Eye (tissue), 1 donor: Measurements from ENCODE around the gene S1PR3.

ENCODE experiments used
- DNase-seq: peaks from one replicate; pipeline ENCODE4 v3.0.0-alpha.2; 2015

S1PR3 gene

DNA sequence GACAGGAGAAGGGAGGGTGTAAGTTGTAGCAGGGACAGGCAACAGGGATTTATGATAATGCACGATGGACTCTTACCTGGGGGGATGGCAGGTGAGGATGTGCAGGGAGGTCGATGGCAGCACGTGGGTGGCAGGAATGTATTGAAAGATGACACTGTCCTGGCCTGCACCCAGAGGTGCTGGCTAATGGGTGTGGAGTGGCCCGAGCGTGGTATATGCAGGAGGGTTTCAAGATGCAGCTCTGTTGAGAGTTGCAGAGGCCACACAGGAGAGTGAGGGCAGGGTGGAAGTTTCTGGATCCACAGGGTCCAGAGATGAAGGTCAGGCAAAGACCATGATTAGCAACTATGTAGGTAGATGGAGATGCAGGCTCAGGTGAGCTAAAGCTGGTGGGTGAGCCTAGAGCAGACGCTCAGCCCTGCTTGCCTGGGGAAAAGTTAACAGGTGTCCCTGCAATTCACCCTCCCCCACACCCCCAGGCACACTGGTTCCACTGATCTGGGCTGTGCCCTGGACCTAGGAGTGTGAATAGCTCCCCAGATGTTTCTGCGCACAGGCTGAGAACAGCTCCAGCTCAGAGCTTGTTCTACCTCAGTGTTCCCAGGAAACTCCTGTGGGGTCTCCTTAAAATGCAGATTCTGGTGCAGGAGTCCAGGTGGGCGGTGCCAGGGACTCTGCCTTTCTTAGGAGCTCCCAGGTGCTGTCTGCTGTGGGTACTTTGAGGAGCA, 21.5 kb upstream of the S1PR3 start:
- no peak for DNase-seq

DNA sequence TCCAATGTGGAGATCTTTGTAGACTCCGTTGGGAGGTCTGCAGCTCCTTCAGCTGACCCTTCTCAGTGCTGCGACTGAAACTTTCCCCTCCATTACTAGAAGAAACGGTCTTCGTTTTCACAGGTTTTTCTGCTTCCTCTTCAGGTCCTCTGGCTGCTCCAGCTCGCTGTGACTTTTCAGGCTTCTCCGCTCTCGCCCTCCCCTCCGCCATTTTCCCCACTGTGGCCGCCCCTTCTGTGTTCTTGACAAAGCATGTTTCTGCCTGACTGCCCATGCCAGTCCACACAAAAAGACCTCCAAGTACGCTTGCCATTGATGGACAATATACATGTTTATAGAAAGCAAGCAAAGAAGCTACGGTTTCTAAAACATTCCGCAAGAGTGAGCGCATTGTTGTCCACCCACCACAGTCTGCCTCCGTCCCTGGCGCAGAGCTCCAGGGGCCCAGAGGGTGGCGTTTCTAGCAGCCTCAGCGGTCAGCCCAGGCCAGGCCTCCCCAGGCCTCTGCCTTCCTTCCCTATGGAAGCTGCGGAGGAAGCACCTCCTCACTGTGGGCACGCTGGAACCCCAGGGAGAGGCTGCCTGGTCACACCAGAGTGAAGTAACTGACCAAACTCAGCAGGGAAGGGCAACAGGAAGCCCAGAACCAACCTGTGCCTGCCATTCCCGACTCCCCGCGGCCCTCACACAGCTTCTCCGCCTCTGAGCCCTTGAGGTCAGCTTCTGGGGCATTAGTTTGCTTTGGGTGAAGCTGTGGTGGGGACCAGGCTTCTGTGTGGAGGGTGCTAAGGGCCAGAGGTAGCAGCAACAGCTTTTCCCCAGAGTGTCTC, 19.9 kb upstream of the S1PR3 start:
- DNase-seq: peak; percentile 82

DNA sequence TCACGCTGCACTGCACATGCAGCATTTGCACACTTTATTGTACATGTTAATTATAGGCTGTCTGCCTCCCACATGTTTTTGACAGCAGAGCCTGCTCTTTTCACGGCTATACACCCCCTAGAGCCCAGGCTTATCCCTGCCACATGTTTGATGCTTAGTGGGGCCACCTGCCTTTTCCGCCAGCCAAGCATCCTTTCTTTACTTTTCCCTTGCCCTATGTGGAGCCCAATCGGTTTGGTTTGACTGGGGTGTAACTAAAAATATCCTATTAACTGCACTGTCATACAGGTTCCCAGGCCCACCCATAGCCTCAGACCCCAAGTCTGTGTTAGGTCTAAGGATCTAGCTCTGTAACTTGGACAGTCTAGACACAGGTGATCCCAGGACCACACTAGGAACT, 18.9 kb upstream of the S1PR3 start:
- DNase-seq: no peak

DNA sequence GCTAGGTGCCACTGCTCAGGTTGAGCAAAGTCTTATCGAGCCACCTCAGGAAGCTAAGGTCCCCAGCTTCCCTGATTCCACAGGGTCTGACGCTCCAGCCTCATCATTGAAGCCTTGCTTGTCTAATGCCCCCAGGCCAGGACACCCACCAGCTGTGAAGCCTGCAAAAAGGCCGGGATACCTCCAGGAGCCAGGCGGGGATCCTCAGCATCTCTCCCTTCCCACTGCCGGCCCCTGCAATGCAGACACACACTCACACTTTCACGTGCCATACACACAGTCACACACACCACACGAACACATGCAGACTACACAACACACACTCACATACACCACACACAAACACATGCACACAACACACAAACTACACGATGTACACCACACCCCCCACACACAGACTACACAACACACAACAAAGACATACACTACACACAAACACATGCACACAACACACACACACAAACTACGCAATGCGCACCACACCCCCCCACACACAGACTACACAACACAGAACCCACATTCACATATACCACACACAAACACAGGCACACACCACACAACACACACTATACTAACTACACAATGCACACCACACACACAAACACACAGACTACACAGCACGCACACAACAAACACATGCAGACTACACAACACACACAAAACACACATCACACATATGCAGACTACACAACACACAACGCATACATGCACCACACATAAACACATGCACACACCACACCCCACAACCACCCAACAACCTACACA, 17.8 kb upstream of the S1PR3 start:
- DNase-seq: peak; percentile 35

DNA sequence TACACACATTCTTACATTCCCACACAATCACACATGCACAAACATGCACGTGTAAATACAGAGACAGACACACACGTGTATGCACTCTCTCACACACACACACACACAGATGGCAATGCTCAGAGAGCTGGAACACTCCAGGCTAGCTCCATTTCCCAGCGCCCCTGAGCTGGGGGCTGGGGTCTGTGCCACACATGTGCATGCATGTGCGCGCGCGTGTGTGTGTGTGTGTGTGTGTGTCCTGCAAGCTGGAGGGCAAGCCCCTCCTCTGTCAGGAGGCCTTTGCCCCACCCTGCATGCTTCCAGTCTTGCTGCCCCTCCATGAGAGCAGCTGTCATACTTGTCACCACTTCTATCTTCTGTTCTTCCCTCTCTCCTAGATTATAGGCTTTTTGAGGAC, 16.6 kb upstream of the S1PR3 start:
- DNase-seq: peak; percentile 28

DNA sequence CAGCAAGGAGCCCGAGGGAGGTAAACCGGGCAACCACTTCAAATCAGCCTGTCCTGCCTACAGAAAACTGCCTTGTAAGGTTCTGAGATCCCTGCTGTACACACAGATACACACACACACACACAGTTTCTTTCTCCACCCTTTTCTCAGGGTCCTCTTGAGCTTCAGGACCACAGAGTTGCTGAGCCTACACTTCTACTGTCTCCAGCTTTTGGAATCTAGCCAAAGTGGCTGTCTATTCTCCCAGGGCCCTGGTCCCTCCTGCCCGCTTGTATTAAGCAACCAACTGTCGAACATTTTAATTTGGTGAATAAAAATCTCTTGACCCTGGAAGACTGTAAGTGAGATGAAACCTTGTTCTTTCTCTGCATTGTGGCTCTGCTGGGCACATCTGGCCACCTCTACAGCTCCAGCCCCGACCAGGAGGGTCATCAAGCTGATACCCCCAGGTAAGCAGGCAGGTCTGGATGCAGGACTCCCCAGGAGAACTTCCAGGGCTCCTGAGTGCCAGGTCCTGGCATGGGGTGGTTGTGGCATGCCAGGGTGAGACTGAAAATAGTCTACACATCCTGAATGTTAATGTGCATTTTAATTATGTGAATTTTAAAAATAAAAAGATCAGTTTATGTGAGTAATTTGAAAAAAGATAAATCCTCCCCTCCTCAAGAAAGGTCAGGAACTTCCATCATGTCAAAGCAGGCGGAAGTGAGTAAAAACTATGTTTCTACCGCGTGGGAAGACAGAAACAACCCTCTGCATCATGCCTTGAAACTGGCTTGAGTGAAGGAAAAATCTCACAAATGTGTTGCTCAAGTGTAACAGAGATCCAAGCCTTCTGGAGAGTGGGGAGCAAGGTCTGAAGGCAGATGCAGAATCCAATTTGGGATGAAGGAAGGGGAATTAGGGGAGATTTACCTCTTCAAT, 15.0 kb upstream of the S1PR3 start:
- peak; percentile 14 for DNase-seq

DNA sequence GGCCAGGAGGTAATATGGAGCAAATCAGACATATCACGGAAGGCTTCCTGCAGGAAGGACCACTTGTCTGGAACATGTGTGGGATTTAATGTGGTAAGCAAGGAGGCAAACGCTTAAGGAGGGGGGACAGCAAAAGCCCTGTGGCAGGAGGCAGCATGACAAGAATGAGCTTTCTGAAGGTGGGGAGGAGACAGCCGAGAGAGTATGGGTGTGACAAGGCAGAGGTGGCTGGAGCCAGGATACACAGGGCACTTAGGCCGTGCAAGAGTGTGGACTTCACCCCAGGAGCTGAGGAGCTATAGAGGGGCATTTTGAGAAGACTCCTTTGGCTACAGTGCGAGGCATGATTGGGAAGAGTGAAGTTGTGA, 14.4 kb upstream of the S1PR3 start:
- DNase-seq: no peak

DNA sequence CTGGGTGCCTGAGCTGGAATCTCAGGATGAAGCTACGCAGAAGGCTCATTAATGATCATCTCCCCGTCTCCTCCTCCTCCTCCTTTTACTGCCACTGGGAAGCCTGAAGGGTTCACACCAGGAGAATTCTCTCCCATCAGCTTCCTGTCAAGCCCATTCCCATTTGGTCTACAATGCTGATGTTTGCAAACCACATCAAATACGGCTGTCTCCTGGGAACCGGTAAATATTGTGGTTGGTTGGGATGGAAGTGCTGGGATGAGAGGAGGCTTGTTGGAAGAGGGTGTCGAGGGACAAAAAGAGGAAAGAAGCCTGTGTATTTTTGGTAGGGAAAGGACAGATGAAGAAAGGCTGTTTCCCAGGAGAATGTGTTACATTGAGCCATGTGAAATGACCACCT, 13.2 kb upstream of the S1PR3 start:
- DNase-seq: no peak

DNA sequence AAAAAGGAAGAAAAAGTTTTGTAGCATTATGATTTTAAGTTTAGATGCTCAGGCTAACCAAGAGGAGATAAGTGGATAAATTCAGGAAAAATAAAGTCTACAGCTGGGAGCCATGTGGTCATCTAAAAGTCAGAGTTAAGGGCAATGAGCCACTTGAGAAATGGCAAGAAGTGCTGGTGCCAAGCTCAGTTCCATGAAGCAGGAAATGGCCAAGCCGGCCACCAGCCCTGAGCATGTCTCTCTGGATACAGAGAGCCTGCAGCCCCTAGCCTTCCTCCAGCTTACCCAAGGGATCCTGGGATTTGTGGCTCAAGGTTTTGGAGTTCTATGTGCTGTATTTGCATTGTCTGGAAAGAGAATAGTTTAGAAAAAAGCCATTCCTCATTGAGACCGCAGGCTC, 12.2 kb upstream of the S1PR3 start:
- DNase-seq: no peak

DNA sequence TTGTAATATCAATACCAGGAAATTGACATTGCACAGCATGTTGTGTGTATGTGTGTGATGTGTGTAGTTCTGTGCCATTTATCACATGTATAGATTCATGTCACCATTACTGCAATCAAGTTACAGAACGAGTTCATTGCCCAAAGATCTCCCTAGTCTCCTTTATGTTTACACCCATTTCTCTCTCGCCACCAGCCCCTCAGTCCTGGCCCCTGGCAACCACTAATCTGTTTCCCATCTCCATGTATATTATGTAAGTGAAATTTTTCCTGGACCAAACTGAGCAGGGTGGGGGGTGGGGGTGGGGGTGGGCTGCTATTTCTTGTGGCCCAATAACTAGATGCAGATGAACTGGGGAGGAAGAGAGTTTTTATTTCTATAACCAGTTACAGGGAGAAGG, 11.5 kb upstream of the S1PR3 start:
- no peak for DNase-seq

DNA sequence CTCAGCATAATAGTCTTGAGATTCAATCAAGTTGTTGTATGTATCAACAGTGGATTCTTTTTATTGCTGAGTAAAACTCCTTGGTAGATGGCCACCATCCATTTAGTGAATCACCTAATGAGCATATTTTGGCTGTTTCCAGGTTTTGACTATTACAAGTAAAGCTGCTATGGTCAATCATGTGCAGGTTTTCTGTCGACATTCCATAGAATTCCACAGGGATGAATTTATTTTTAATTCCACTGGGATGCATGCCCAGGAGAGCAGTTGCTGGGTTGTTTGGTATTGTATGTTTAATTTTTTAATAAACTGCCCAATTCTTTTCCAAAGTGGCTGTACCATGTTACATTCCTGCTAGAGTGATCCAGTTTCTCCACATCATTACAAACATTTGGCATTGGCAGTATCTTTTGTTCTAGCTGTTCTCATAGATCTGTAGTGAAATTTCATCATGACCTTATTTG, 10.5 kb upstream of the S1PR3 start:
- DNase-seq: no peak

DNA sequence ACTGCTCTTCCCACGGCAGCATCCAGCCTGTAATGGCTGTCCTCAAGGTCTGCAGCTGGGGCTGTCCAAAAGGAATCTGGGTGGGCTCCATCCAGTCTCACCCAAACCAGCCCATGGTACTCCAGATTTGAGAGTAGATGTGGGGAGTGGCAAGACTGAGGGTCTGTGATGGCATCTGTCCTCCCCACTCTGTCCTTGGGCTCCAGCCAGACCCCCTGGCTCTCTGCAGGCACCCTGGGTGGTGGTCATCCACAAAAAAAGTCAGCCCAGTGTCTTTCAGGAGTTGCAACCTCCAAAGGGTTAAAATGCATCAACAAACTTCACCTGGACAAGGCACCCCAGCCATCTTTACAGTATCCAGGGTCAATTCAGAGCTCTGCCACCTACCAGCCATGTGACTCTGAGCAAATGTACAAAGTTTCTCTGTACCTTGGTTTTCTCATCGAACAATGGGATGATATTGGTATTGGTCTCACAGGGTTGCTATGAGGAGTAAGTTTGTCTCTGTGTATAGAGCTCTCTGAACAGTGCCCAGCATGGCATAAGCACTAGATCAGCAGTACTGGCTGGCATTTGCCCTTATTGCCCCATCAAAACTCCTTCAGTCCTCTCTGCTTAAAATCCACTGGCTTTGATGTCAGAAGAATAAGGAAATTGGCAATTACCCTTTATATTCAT, 7.3 kb upstream of the S1PR3 start:
- no peak for DNase-seq

DNA sequence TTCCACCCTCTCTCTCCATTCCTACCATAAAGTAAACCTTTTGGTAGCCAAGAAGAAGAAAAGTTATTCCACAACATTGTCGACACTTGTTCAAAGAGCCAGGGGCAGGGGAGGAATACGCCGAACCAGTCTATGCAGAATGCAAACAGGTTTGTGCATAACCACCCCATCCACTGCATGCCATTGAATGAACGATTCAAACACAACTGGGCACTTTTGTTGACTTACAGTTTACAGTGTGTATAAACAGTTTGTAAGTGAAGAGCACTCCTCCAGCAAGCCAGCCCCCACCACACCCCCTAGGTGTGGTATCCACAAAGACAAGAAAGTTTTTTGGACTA, 6.8 kb upstream of the S1PR3 start:
- no peak for DNase-seq

DNA sequence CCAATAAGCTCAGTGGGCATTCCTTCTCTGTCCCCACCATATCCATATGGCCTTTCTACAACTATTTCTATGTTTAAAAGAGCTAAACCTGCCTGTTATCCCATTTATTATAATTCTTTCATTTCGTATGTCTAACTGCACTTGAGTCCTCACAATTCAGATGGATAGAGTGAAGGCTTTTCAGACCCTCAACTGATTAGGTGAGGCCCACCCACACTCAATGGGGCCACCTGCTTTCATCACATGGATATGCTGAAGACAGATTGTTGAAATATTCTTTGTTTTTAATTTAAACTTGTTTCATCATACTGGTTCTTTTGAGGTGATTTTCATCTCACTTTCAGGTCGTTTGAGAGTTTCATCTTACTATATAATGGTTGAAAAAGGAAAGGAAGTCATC, 5.7 kb upstream of the S1PR3 start:
- no peak for DNase-seq

DNA sequence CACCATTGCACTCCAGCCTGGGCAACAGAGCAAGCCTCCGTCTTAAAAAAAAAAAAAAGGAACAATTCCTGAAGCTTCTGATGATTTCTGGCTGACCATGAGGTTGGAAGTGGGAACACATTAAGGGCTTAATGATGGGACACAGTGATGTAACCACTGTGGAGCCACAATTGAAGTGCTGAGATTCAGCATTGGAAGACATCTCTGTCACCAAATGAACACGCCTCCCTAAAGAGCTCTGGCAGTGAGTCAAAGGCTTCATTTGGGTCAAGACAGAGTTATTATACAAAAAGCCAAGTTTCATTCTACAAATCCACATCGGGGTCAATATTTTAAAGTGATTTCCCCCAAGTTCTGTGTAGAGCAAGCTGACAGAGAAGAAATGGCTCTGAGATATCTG, 4.5 kb upstream of the S1PR3 start:
- DNase-seq: no peak

DNA sequence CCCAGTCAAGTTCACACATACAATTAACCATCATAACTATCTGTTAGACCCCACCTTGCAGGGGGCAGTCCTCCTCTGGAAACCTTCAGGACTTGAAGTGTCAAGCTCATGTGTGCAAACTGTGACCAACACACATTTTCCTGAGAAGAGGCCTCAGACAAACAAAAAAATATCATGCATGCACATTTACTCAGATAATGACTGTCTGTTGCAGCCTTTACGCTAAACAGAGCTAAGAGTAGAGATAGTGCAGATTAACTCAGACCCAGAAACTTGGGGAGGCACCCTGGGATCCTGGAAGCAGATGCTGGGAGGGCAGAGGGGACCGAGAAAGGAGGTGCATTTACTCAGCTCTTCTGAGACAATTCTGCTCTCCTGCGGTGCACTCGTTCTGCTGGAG, 3.6 kb upstream of the S1PR3 start:
- DNase-seq: no peak

DNA sequence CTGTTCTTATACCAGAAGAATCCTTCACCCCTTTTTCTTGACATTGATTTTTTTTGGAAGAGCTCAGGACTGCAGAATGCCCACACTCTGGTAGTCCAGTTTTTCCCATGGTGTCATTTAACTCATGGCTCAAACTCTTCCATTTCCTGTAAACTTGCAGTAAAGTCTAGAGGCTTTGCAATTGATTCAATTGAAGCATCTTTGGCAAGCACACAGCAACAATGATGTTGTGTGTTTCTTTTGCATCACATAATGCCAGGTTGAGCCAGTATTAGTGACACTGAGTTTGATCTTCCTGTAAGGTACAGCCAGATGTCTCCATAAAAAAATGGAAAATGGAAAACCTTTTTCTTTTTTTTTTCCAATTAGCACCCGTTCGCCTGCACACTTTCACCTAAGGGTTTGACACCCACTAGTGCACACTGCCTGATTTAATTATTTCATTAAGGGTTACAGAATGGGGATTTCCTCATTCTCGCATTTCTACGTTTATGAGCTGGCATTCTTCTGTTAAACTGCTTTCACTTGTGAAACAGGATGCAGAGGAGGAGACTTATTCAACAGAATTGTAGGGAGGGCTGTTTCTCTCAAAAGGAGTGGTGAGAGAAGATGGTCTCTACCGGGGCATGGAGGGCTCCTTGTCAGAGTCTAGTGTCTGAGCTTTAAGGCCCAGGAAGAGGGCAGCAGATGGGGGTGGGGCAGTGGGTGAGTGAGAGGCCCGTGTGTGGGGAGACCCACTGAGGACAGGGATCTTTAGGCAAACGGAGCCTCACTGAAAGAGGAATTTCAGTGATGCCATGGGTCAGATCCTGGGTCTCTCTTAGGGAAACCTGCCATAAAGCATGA, 2.2 kb upstream of the S1PR3 start:
- no peak for DNase-seq

DNA sequence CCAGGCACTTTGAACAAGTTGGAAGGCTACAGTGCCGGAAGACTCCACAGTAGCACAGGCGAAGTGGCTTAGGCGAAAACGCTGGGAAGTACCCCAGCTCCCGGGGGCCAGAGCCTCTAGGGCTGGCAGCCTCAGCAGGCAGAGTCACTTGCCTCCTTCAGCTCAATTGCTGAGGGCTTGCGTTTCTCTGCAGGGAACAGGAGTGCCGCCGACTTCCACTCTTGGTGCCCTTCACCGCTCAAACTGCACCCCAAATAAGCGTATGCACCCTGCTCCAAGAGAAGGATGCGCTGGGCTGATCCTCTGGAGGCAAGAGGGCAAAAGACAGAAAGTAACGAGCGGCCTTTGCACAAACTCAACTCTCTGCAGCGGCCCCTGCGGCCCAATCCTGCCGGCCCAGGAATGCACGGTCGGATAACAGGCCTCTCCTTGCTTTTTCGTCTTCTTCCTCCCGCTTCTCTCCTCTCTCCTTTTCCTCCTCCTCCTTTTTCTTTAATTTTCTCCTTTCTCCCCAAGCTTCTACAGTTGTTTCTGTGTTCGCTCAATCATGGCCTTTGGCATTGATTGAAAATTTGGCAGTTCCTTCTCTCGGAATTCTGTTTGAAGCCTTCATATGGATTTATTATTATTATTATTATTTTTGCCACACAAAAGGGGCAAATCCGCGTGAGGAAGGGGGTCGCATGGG, 1.1 kb upstream of the S1PR3 start:
- DNase-seq: peak; percentile 69

DNA sequence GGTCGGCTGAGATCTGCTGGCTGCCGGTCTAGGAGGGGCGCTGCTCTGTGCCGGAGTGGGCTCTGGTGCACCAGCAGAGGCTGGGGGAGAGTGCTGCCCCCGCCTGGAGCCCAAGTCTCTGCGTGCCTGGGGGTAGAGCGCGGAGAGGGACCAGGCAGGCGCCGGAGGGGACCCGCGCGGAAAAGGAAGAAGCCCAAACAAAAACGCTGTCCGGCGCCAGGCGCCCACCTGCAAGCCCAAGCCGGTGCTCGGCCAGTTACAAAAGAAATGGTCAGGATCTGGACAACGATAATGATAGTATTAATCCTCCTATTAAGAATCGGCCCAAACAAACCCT, 571 bp upstream of the S1PR3 start:
- DNase-seq: no peak

DNA sequence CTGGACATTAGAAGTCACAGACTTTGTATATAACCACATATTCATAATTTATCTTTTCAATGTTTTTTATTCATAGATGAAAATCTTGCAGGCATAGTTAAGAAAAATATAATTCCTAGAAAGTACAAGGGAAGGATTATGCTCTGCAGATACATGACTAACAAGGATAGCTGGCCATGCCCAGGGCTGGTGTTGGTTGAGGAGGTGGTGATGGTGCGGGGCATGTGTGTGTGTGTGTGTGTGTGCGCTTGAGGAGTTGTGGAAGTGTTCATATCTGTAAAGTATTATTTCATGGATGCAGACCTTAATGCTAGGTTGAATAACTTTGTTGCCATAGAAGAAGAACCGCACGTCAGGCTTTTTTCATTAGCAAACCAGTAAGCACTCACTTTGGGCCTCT, 1.3 kb downstream of the S1PR3 start:
- DNase-seq: peak; percentile 36

DNA sequence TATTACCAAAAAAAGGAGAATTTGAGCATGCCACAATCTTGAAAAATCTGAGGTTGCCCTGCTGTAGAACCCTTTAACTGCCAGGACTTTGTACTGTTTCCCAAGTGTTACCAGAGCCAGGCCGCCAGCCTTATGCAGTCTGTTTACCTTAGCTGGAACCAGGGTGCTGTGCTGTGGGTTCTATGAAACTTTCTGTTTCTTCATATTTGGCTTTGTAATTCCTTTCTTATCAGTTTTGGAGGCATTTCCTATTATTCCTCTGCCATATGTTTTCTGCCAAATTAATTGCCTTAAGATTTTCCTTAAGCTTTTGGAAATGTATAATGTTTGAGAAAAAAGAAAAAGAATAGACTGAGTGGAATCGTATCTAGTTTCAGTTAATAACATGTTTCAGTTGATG, 2.1 kb downstream of the S1PR3 start:
- DNase-seq: no peak
